Activated T-helper 2 cell treated with anti-CD3 and anti-CD28 coated beads, Interferon-gamma antibody, Interleukin-2, Interleukin-4, amounts not matched to agents 10 μg/mL and 5 μg/mL and 100 μg/mL, durations not matched to agents 14 hours and 24 hours and 36 hours (primary cell): ENCODE measurements around the gene FBLN2. TPM values are rescaled to one million over a fixed set of nuclear protein-coding genes. Genes with fewer than 3 reads are reported as not detected.

Experiments used
- DNase-seq: peaks from one replicate; pipeline ENCODE4 v3.0.0; 2021; ENCODE audit warnings: low spot score
- H3K27ac Mint-ChIP-seq: one replicate; pipeline ENCODE4 v1.8.0; 2021; ENCODE audit warnings: mixed read lengths
- H3K27me3 Mint-ChIP-seq: one replicate; pipeline ENCODE4 v1.8.0; 2021; ENCODE audit warnings: low read depth, mixed read lengths
- H3K36me3 Mint-ChIP-seq: one replicate; pipeline ENCODE4 v1.8.0; 2021; ENCODE audit warnings: low read depth, mixed read lengths
- H3K4me1 Mint-ChIP-seq: one replicate; pipeline ENCODE4 v1.8.0; 2021; ENCODE audit warnings: low read depth, mixed read lengths
- H3K4me3 Mint-ChIP-seq: one replicate; pipeline ENCODE4 v1.8.0; 2021; ENCODE audit warnings: low read depth, mild to moderate bottlenecking, moderate library complexity, mixed read lengths
- H3K9me3 Mint-ChIP-seq: one replicate; pipeline ENCODE4 v1.8.0; 2021; ENCODE audit warnings: mixed read lengths
- intact Hi-C: fragments of 100-400 bp; cut with micrococcal nuclease; formaldehyde crosslinking; loops from one replicate; pipeline ENCODE4 v1.15.1; 2023
- total RNA-seq: library from RNA; stranded (reverse); gene quantifications from 2 replicates; pipeline ENCODE4 v1.2.3, GENCODE V29; 2022

The FBLN2 gene
- total RNA-seq, 1 donor from 2014 or later = not detected

DNA sequence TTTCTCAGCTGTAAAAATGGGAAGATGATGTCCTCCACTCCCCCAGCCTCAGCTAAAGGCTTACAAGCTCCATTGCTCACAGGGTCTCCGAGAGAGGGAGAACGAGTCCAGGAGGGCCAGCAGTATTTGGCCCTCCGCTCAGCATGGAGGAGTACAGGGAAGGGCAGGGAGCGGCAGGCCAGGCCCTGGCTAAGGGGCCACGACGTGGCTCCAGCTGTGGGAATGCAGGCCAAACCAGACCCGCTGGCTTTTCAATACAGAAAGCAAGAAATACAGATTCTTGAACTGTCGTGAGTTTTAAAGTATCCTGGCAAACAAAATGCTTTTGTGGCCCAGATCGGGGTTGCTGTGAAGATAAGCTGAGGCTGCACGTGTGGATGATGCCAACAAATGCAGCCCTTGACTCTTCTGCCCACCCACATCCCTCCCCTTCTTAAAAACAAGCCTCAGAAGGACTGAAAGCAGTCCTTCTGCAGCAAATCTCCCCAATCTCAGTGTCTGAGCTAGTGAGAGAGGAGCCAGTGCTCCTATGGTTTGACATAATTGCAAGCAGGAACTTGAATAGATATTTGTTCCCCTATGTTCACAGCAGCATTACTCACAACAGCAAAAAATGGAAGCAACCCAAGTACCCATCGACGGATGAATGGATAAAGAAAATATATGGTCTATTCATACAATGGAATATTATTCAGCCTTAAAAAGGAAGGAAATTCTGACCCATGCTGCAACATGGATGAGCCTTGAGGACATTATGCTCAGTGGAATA lies 18.5 kb upstream of the FBLN2 start:
- Mint-ChIP-seq H3K27me3 (no peaks in the 10 kb centered on the region), H3K36me3 (no peaks in the 10 kb centered on the region), H3K4me1 (no peaks in the 10 kb centered on the region), H3K9me3 (no peaks in the 10 kb centered on the region), H3K27ac (no peak overlapping the region), H3K4me3 (no peak overlapping the region)
- no peak for DNase-seq
- intact Hi-C loops = no loop called here

DNA sequence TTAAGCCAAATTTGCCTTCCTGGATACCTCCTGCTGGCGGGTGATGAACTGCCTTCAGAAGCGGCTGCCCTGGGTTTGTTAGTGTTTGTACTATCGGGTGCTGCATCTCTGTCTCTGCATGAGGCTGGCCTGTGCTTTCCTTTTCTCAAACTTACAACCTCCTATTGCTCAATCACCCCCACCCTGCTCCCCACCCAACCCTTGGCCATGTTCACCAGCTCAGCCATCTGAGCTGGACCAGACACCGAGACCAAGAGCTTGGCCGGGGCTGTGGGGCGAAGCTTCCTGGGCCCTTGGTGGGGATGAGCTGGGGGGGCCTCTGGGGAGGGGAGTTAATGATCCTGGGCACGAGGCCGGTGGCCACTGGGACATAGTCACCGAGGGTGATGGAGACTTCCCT lies 16.8 kb upstream of the FBLN2 start:
- Mint-ChIP-seq H3K9me3 (no peaks in the 10 kb centered on the region), H3K27me3 (peaks cover 1% of the 10 kb centered on the region), H3K27ac (no peak overlapping the region), H3K4me3 (no peak overlapping the region), H3K36me3 (no peaks in the 10 kb centered on the region), H3K4me1 (peaks cover 6% of the 10 kb centered on the region)
- no peak for DNase-seq
- intact Hi-C loops = no loop called here

DNA sequence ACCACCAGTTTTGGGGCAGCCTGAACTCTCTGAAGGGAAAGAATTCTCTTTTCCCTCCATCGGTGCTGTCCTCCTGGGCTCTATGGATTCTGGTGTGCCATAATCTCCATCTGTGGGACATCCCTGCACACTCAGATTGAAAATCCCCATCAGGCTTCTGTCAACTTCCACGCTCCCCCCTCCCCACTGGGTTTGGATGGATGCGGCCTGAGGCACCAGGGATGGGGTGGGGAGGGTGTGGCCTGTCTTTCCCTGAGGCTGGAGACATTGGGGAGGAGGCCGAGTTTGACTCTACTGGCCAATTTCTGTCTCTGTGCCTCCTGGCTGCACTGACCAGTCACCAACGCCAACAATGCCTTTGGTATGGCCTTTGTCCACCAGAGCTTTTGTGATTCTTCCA lies 16.3 kb upstream of the FBLN2 start:
- H3K27ac Mint-ChIP-seq = no peak overlapping the region
- peaks cover 6% of the 10 kb centered on the region for H3K4me1 Mint-ChIP-seq
- H3K36me3 Mint-ChIP-seq = no peaks in the 10 kb centered on the region
- peaks cover 4% of the 10 kb centered on the region for H3K27me3 Mint-ChIP-seq
- H3K9me3 Mint-ChIP-seq = no peaks in the 10 kb centered on the region
- DNase-seq = no peak
- intact Hi-C loops = no loop called here
- H3K4me3 Mint-ChIP-seq = no peak overlapping the region

DNA sequence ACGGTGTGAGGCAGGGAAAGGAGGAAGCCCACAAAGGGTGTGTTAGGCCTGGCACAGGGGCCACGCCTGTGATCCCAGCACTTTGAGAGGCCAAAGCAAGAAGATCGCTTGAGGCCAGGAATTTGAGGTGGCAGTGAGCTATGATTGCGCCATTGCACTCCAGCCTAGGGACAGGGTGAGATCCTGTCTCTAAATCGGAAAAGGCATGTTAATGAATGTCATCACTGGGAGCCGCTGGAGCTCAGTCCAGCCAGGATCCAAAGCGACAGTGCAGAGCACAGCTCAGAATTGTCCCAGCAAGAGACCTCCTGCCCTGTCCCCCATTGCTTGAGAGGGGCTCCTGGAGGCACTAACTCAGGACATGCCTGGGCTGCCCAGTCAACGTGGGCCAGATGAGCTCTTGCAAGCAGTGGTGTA lies 15.0 kb upstream of the FBLN2 start:
- Mint-ChIP-seq H3K27ac (no peak overlapping the region), H3K4me3 (no peak overlapping the region), H3K4me1 (peaks cover 6% of the 10 kb centered on the region), H3K9me3 (no peaks in the 10 kb centered on the region), H3K36me3 (no peaks in the 10 kb centered on the region), H3K27me3 (peaks cover 4% of the 10 kb centered on the region)
- DNase-seq = no peak
- intact Hi-C loops = no loop called here

DNA sequence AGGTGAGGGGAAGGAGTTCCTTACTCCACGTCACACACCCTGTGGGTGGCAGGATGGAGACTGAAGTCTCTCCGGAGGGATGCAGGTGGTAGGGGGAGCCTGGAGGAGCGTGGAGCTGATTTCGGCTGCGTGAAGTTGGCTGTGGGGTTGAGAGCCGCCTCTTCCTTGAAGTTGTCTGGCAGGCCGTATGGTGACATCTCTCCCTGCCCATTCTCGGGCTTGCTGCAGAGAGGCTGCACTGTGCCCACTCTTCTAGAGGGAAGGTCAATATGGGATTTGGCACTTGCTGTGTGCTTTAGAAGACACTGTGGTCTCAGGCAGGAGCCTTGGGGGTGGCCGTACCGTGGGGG lies 13.4 kb upstream of the FBLN2 start:
- H3K4me1 Mint-ChIP-seq = peaks cover 6% of the 10 kb centered on the region

DNA sequence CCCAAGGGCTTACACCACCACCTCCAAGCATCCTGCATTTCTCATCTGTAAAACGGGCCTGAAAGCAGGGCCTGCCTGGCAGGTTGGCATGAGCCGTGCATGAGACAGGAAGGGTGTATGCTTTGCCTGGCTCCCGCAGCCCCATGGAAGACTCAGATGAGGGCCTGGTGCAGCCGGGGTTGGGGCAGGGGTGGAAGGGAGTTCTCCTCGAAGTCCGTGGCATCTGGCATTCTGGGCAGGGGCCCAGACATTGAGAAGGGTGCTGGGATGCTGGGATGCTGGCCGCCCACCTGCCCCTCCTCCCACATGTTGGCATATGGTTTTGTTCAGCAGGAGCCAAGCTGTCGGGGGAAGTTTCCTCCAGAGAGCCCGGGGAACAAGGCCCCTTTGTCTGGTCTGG lies 13.0 kb upstream of the FBLN2 start:
- Mint-ChIP-seq H3K4me1 (peaks cover 6% of the 10 kb centered on the region), H3K36me3 (no peaks in the 10 kb centered on the region), H3K27me3 (peaks cover 5% of the 10 kb centered on the region), H3K4me3 (no peak overlapping the region), H3K27ac (no peak overlapping the region), H3K9me3 (no peaks in the 10 kb centered on the region)
- DNase-seq = no peak
- intact Hi-C loops = no loop called here

More for the DNA sequence above, 13.4 kb upstream of the FBLN2 start:
- no peak for DNase-seq
- intact Hi-C loops = no loop called here
- peaks cover 4% of the 10 kb centered on the region for H3K27me3 Mint-ChIP-seq
- no peaks in the 10 kb centered on the region for H3K36me3 Mint-ChIP-seq
- H3K9me3 Mint-ChIP-seq = no peaks in the 10 kb centered on the region
- H3K4me3 Mint-ChIP-seq = no peak overlapping the region
- no peak overlapping the region for H3K27ac Mint-ChIP-seq

DNA sequence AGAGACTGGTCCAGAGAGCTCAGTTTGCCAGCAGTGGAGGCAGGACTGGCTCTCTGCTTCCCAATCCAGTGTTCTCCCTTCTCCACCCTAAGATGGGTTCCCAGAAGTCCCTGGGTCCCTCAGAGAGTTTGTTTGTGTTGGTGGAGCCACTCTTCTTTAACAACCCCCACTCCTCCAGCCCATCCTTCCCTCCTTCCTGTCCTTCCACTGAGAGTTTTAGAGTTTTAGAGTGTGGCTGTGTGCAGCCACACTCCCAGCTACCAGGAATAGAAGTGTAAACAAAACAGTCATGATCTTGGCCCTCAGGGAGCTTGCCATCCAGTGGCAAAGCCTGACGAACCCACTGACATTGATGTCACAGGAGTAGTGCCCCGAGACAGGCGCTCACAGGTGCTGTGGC lies 12.5 kb upstream of the FBLN2 start:
- no peaks in the 10 kb centered on the region for H3K9me3 Mint-ChIP-seq
- H3K4me1 Mint-ChIP-seq = peaks cover 6% of the 10 kb centered on the region
- H3K27me3 Mint-ChIP-seq = peaks cover 6% of the 10 kb centered on the region
- no peak overlapping the region for H3K4me3 Mint-ChIP-seq
- DNase-seq = no peak
- H3K36me3 Mint-ChIP-seq = no peaks in the 10 kb centered on the region
- intact Hi-C loops = no loop called here
- H3K27ac Mint-ChIP-seq = no peak overlapping the region

DNA sequence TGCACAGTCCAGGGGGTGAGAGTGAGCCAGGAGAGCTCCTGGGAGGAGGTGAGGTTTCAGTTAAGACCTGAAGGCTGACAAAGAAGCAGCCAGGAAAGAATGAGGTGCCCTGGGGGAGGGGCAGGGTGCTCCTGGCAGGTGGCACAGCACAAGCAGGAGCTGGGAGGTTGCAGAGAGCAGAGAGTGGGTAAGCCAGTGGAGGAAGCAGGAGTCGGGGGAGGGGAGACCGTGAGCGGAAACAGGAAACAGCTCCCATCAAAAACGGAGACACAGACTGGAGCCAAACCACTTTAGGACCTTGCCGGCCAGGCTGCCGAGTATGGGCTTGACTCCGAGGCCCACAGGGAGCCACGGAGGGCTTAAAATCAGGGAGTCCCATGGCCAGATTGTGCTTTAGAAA lies 12.1 kb upstream of the FBLN2 start:
- H3K27me3 Mint-ChIP-seq = peaks cover 6% of the 10 kb centered on the region
- H3K4me1 Mint-ChIP-seq = peaks cover 6% of the 10 kb centered on the region
- H3K27ac Mint-ChIP-seq = no peak overlapping the region
- H3K9me3 Mint-ChIP-seq = no peaks in the 10 kb centered on the region
- intact Hi-C loops = no loop called here
- no peaks in the 10 kb centered on the region for H3K36me3 Mint-ChIP-seq
- no peak for DNase-seq
- no peak overlapping the region for H3K4me3 Mint-ChIP-seq

DNA sequence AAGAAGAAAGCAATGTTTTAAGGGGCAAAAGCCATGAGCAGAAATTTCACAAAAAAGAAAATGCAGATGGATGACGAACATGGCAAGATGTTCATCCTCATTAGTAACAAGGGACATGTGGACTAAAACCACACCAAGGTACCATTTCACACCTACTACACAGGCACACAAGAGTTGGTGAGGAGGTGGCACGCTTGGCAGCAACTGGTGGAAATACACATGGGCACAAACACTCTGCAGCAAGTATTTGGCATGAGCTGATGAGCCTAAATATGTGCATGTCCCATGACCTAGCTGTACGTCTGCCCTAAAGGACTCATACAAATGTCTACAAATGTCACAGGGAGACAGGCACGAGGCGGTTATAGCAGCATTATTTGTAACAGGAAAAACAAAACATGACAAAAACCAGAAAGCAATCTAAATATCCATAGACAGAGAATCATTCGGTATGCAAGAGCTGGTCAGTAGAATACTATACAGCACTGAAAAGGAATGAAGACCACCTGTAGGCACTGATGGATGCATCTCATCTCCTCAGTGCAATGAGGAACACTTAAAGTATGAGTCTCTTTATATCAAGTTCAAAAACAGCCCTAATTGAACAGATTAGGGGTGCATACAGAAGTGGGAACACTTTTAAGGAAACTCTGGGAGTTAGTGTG lies 11.5 kb upstream of the FBLN2 start:
- H3K4me1 Mint-ChIP-seq = peaks cover 6% of the 10 kb centered on the region
- H3K4me3 Mint-ChIP-seq = no peak overlapping the region
- DNase-seq = no peak
- intact Hi-C loops = no loop called here
- H3K9me3 Mint-ChIP-seq = peaks cover 3% of the 10 kb centered on the region
- H3K27ac Mint-ChIP-seq = no peak overlapping the region
- H3K36me3 Mint-ChIP-seq = no peaks in the 10 kb centered on the region
- H3K27me3 Mint-ChIP-seq = peaks cover 6% of the 10 kb centered on the region

DNA sequence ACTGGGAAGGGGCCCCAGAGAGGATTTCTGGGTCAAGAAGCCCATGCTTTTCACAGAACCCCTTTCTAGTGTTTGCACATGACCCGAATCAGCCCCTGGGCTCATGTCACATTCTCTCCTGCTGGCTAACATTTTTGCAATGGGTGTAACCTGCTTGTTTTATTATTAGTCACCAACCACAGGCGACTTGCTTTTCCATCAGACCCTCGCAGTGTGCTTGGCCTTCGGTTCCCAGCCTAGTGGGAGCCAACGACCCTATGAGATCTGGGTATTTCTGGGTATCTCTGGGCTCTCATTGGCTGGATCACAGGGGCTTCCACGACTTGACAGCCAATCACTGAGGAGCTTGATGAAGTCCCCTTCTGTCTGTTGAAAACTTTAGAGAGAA lies 11.0 kb upstream of the FBLN2 start:
- Mint-ChIP-seq H3K4me1 (peaks cover 6% of the 10 kb centered on the region), H3K4me3 (no peak overlapping the region), H3K36me3 (no peaks in the 10 kb centered on the region), H3K27me3 (peaks cover 6% of the 10 kb centered on the region), H3K27ac (no peak overlapping the region), H3K9me3 (peaks cover 3% of the 10 kb centered on the region)
- no peak for DNase-seq
- intact Hi-C loops = no loop called here

DNA sequence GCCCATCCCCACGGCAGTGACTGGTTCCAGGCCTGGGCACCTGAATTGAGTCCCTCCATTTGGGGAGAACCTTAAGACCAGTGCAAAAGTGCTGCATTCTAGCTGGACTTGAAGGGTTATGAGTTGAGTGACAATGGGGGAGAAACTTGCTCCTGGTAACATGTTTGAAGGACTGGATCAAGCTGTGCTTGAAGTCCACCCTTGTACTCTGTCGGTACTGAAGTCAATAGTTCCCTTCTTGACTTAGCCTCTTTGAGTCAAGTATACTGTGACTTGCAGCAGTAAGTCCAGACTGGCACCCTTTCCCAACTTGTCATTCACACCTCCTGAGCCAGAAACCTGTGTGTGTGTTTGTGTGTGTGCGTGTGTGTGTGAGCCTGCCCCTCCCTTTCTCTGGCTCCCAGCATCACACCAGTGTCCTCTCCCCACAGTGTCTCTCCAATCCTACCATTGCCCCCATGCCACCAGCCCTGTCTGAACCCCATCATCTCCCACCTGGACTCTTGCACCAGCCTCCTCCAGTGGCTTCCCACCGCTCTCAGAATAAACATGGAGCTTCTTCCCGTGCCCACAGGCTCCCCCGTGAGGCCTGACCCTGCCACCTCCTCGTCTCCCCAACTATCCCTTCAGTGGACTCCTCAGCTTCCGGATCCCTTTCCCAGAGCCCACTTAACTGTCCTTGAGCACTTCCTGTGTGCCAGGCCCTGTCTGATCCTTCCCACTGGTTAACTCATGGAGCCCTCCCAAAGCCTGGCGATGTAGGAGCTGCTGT lies 10.2 kb upstream of the FBLN2 start:
- no peak for DNase-seq
- Mint-ChIP-seq H3K27me3 (peaks cover 8% of the 10 kb centered on the region), H3K27ac (no peak overlapping the region), H3K36me3 (no peaks in the 10 kb centered on the region), H3K9me3 (peaks cover 3% of the 10 kb centered on the region), H3K4me3 (no peak overlapping the region), H3K4me1 (peaks cover 6% of the 10 kb centered on the region)
- intact Hi-C loops = no loop called here

DNA sequence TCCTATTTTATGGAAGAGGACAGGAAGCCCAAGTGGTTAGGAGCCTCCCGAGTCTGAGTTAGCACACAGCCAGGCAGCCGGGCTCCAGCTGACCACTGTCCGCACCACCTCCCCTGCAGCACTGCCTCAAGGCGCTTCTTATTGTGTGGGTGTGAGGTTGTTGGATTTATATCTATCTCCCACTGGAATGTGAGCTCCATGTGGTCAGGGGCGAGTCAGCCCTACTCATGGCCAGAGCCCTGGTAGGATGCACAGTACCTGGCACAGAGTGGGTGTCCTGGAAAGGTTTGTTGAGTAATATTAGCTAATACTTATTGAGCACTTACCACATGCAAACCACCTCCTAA lies 9.7 kb upstream of the FBLN2 start:
- H3K27me3 Mint-ChIP-seq = peaks cover 8% of the 10 kb centered on the region
- no peak for DNase-seq
- H3K36me3 Mint-ChIP-seq = no peaks in the 10 kb centered on the region
- H3K4me1 Mint-ChIP-seq = peaks cover 10% of the 10 kb centered on the region
- H3K4me3 Mint-ChIP-seq = no peak overlapping the region
- H3K27ac Mint-ChIP-seq = no peak overlapping the region
- peaks cover 3% of the 10 kb centered on the region for H3K9me3 Mint-ChIP-seq
- intact Hi-C loops = no loop called here

DNA sequence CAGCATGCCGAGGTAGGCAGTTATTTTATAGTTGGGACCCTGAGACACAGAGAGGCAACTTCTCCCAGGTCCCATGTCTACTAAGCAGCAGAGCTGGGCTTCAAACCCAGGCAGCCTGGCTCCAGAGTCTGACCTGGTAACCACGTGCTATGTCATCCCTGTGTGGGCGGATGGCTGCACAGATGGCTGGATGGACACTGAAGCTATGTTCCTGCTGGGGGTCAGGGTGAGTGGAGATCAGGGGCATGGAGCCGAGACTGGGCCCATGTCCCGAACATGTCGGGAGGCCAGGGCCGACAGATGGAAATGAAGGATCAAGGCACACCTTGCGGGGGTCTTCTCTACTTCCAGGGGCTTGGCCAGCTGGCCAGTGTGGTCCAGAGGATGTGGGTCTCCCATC lies 9.3 kb upstream of the FBLN2 start:
- Mint-ChIP-seq H3K9me3 (peaks cover 3% of the 10 kb centered on the region), H3K27me3 (peaks cover 8% of the 10 kb centered on the region), H3K27ac (no peak overlapping the region), H3K4me3 (no peak overlapping the region), H3K36me3 (no peaks in the 10 kb centered on the region), H3K4me1 (peaks cover 14% of the 10 kb centered on the region)
- intact Hi-C loops = no loop called here
- DNase-seq = no peak
